HG02970 (cell line): ENCODE measurements around the gene BTBD16.

Source experiments
- ATAC-seq: cut with Tn5 transposase; IDR thresholded peaks from one replicate; pipeline ENCODE4 v1.9.1; 2021; ENCODE audit warnings: mild to moderate bottlenecking, moderate library complexity, moderate number of reproducible peaks; ENCODE audit not compliant: unreplicated experiment, low FRiP score

The BTBD16 gene

GRCh38 chr10:122292376-122292775, 21.3 kb downstream of the BTBD16 start:
- ATAC-seq: no peak

GRCh38 chr10:122293156-122293960, 22.3 kb downstream of the BTBD16 start:
- ATAC-seq: no peak

- no peak for ATAC-seq
Measured at GRCh38 chr10:122293961-122294380, 22.9 kb downstream of the BTBD16 start.

GRCh38 chr10:122294511-122295450, 23.7 kb downstream of the BTBD16 start:
- no peak for ATAC-seq

GRCh38 chr10:122295451-122295809, 24.3 kb downstream of the BTBD16 start:
- no peak for ATAC-seq

GRCh38 chr10:122296363-122297120, 25.4 kb downstream of the BTBD16 start:
- no peak for ATAC-seq

- no peak for ATAC-seq
Measured at GRCh38 chr10:122297583-122297982, 26.5 kb downstream of the BTBD16 start.

- ATAC-seq: no peak
Measured at GRCh38 chr10:122298206-122298597, 27.1 kb downstream of the BTBD16 start.

- ATAC-seq: peak; percentile 67
Measured at GRCh38 chr10:122298598-122299301, 27.7 kb downstream of the BTBD16 start.

GRCh38 chr10:122299423-122300075, 28.5 kb downstream of the BTBD16 start:
- ATAC-seq: no peak

- no peak for ATAC-seq
Measured at GRCh38 chr10:122301055-122301810, 30.1 kb downstream of the BTBD16 start.

- ATAC-seq: no peak
Measured at GRCh38 chr10:122301811-122302115, 30.7 kb downstream of the BTBD16 start.

GRCh38 chr10:122302315-122302714, 31.2 kb downstream of the BTBD16 start:
- no peak for ATAC-seq

- no peak for ATAC-seq
Measured at GRCh38 chr10:122303271-122304053, 32.4 kb downstream of the BTBD16 start.

GRCh38 chr10:122304054-122304579, 33.0 kb downstream of the BTBD16 start:
- no peak for ATAC-seq

GRCh38 chr10:122306282-122306681, 35.2 kb downstream of the BTBD16 start:
- ATAC-seq: no peak

GRCh38 chr10:122306744-122307143, 35.6 kb downstream of the BTBD16 start:
- no peak for ATAC-seq
